SK-N-MC (cell line): ENCODE results near the gene STIMATE.

Experiments
- EZH2 ChIP-seq: fragments of 200-600 bp; sonication (generic); IDR thresholded peaks from one replicate; pipeline ENCODE4 v1.6.1; 2017; ENCODE audit warnings: antibody characterized with exemption
- POLR2AphosphoS5 ChIP-seq: IDR thresholded peaks from 2 replicates; pipeline ENCODE4 v1.6.1; 2012; ENCODE audit warnings: mild to moderate bottlenecking, low read depth, low read length, borderline replicate concordance

GRCh38 chr3:52798978-52799476 lies 98.3 kb downstream of the STIMATE start:
- TF ChIP-seq EZH2 (no peak), POLR2AphosphoS5 (no peak)
